Neural progenitor cell (in vitro differentiated cells): ENCODE results near the gene MEGF8. TPM values are rescaled to one million over a fixed set of nuclear protein-coding genes. Genes with fewer than 3 reads are reported as not detected.
"Not testable (repeated sequence)": the region's sequence is repeated elsewhere in the genome, so short reads cannot be mapped to it uniquely, and the experiment has no call there.

ENCODE experiments used
- DNase-seq: peaks from one replicate; pipeline ENCODE4 v3.0.0-alpha.2; 2016; ENCODE audit warnings: low spot score
- H2AFZ ChIP-seq: fragments of 200-600 bp; sonication (generic); replicated peaks from 2 replicates; pipeline ENCODE4 v1.6.1; 2016; ENCODE audit warnings: antibody characterized with exemption
- H3F3A ChIP-seq: fragments of 200-600 bp; sonication (generic); 2 replicates; pipeline ENCODE4 v1.6.1; 2016; ENCODE audit warnings: antibody characterized with exemption, low read depth
- H3K27ac ChIP-seq: fragments of 200-600 bp; sonication (generic); 2 replicates; pipeline ENCODE4 v1.5.1; 2016; ENCODE audit warnings: mild to moderate bottlenecking
- H3K27me3 ChIP-seq: fragments of 200-600 bp; sonication (generic); 2 replicates; pipeline ENCODE4 v1.6.1; 2016; ENCODE audit warnings: mild to moderate bottlenecking, moderate library complexity
- H3K36me3 ChIP-seq: fragments of 200-600 bp; sonication (generic); 2 replicates; pipeline ENCODE4 v1.5.1; 2016
- H3K4me1 ChIP-seq: fragments of 200-600 bp; sonication (generic); 2 replicates; pipeline ENCODE4 v1.6.1; 2016; ENCODE audit warnings: mixed run types
- H3K4me2 ChIP-seq: fragments of 200-600 bp; sonication (generic); 2 replicates; pipeline ENCODE4 v1.6.1; 2016
- H3K4me3 ChIP-seq: fragments of 200-600 bp; sonication (generic); 2 replicates; pipeline ENCODE4 v1.5.1; 2016
- H3K79me2 ChIP-seq: fragments of 200-600 bp; sonication (generic); 2 replicates; pipeline ENCODE4 v1.6.1; 2016; ENCODE audit warnings: low read depth
- H3K9ac ChIP-seq: fragments of 200-600 bp; sonication (generic); 2 replicates; pipeline ENCODE4 v1.6.1; 2016
- H3K9me3 ChIP-seq: fragments of 200-600 bp; sonication (generic); 2 replicates; pipeline ENCODE4 v1.5.1; 2016; ENCODE audit warnings: low read depth
- H4K20me1 ChIP-seq: fragments of 200-600 bp; sonication (generic); 2 replicates; pipeline ENCODE4 v1.6.1; 2016; ENCODE audit warnings: low read depth
- H3K27ac Mint-ChIP-seq: 3 replicates; pipeline ENCODE4 v1.8.0; 2021; ENCODE audit warnings: mixed read lengths
- H3K27me3 Mint-ChIP-seq: 2 replicates; pipeline ENCODE4 v1.8.0; 2022; ENCODE audit warnings: low read depth, mild to moderate bottlenecking, inconsistent platforms, moderate library complexity, mixed read lengths; ENCODE audit not compliant: insufficient read depth
- H3K36me3 Mint-ChIP-seq: 3 replicates; pipeline ENCODE4 v1.8.0; 2021; ENCODE audit warnings: mixed read lengths
- H3K4me1 Mint-ChIP-seq: 3 replicates; pipeline ENCODE4 v1.8.0; 2021; ENCODE audit warnings: mixed read lengths
- H3K4me3 Mint-ChIP-seq: 3 replicates; pipeline ENCODE4 v1.8.0; 2021; ENCODE audit warnings: mild to moderate bottlenecking, moderate library complexity, mixed read lengths
- H3K9me3 Mint-ChIP-seq: 3 replicates; pipeline ENCODE4 v1.8.0; 2020; ENCODE audit warnings: mixed read lengths
- EZH2 ChIP-seq: fragments of 200-600 bp; sonication (generic); IDR thresholded peaks from 2 replicates; pipeline ENCODE4 v1.6.1; 2017; ENCODE audit warnings: antibody characterized with exemption, mild to moderate bottlenecking, moderate library complexity
- EZH2phosphoT487 ChIP-seq: fragments of 200-600 bp; sonication (generic); IDR thresholded peaks from 2 replicates; pipeline ENCODE4 v1.6.1; 2017; ENCODE audit warnings: antibody characterized with exemption
- total RNA-seq: library from RNA; depleted of rRNA; stranded (reverse); fragments of >200 nt; gene quantifications from 2 replicates; pipeline ENCODE4 v1.2.3, GENCODE V29; 2015; ENCODE audit warnings: low replicate concordance
- TF ChIP-seq, protein P1 (sequence below): fragments of 200-600 bp; sonication (generic); IDR thresholded peaks from 2 replicates; pipeline ENCODE4 v1.5.1; 2017; ENCODE audit warnings: antibody characterized with exemption, mild to moderate bottlenecking

MEGF8 gene
- total RNA-seq, 1 donor from 2014 or later, result 7.3 TPM

DNA sequence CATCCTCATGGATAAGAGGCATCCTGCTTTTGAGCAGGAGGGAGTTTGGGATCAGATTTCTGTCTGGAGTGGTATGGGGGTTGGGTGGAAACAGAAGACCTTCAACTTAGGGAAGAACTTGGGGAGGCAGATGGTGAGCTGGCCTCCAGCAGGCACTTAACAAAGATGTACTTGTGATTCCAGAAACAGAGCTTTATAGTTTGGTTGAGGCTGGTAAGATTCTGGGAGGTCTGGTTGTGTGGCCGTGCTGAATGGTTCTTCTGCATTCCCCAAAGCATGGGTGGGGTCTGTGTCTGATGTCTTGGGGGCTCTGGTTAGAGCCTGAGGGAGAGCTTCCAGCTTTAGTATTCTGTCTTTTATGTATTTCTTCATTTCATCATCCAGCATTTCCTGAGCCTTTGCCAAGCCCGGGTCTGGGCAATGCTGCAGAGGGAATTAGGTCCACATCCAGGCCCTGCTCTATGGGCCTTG, 4.8 kb downstream of the MEGF8 start:
- no peak overlapping the region for H3K27ac ChIP-seq
- no peak overlapping the region for H3K9ac ChIP-seq
- Mint-ChIP-seq H3K9me3 (no peaks in the 10 kb centered on the region), H3K4me3 (no peak overlapping the region), H3K27me3 (peaks cover 7% of the 10 kb centered on the region), H3K36me3 (no peaks in the 10 kb centered on the region), H3K27ac (peak overlapping the region; percentile 42), H3K4me1 (peaks cover 37% of the 10 kb centered on the region)
- no peaks in the 10 kb centered on the region for H3K27me3 ChIP-seq
- no peaks in the 10 kb centered on the region for H3K4me1 ChIP-seq
- no peak overlapping the region for H2AFZ ChIP-seq
- H3K36me3 ChIP-seq, result no peaks in the 10 kb centered on the region
- H4K20me1 ChIP-seq, result peaks cover 45% of the 10 kb centered on the region
- no peak for TF ChIP-seq EZH2phosphoT487
- TF ChIP-seq EZH2, result no peak
- TF ChIP-seq, protein P1, sequence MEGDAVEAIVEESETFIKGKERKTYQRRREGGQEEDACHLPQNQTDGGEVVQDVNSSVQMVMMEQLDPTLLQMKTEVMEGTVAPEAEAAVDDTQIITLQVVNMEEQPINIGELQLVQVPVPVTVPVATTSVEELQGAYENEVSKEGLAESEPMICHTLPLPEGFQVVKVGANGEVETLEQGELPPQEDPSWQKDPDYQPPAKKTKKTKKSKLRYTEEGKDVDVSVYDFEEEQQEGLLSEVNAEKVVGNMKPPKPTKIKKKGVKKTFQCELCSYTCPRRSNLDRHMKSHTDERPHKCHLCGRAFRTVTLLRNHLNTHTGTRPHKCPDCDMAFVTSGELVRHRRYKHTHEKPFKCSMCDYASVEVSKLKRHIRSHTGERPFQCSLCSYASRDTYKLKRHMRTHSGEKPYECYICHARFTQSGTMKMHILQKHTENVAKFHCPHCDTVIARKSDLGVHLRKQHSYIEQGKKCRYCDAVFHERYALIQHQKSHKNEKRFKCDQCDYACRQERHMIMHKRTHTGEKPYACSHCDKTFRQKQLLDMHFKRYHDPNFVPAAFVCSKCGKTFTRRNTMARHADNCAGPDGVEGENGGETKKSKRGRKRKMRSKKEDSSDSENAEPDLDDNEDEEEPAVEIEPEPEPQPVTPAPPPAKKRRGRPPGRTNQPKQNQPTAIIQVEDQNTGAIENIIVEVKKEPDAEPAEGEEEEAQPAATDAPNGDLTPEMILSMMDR, result no peak
- H3F3A ChIP-seq, result no peaks in the 10 kb centered on the region
- H3K4me2 ChIP-seq, result no peak overlapping the region
- no peak overlapping the region for H3K4me3 ChIP-seq
- H3K9me3 ChIP-seq, result no peaks in the 10 kb centered on the region
- peaks cover 23% of the 10 kb centered on the region for H3K79me2 ChIP-seq
- no peak for DNase-seq

DNA sequence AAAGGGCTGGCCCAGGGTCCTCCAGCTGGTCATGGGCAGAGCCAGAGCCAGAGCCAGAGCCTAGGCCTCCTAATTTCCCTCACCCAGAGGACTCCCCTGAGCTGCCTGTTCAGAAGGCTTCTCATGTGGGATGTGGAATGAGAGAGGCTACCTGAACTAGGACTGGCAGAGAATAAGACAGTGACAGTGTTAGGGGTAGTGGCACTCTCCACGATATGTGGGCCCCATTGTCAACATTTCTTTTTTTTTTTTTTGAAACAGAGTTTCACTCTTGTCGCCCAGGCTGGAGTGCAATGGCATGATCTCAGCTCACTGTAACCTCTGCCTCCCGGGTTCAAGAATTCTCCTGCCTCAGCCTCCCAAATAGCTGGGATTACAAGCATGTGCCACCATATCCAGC, 5.9 kb downstream of the MEGF8 start:
- H3K4me3 Mint-ChIP-seq, DNase-seq, H3K36me3 ChIP-seq, H3K9me3 Mint-ChIP-seq, H2AFZ ChIP-seq, H3K27me3 ChIP-seq, H3K9me3 ChIP-seq, H3K27me3 Mint-ChIP-seq, H3F3A ChIP-seq, H3K27ac Mint-ChIP-seq, H3K9ac ChIP-seq, H3K4me1 ChIP-seq, H3K4me2 ChIP-seq, H3K4me3 ChIP-seq, H3K27ac ChIP-seq, H3K36me3 Mint-ChIP-seq: not testable (repeated sequence)
- Histone ChIP-seq H4K20me1 (peaks cover 41% of the 10 kb centered on the region), H3K79me2 (peaks cover 15% of the 10 kb centered on the region)
- peaks cover 36% of the 10 kb centered on the region for H3K4me1 Mint-ChIP-seq

DNA sequence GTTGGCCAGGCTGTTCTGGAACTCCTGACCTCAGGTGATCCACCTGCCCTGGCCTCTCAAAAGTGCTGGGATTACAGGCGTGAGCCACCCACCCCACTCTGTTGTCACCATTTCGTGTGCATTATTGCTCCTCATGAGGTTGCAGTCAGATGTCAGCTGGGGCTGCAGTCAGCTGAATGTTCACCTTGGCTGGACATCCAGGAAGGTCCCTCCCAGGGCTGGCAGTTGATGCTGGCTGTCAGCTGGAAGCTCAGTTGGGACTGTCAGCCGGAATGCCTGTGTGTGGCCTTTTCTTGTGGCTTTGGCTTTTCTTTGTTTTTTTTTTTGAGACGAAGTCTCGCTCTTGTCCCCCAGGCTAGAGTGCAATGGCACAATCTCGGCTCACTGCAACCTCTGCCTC, 6.6 kb downstream of the MEGF8 start:
- no peaks in the 10 kb centered on the region for H3K36me3 Mint-ChIP-seq
- no peak for DNase-seq
- H4K20me1 ChIP-seq, result peaks cover 34% of the 10 kb centered on the region

DNA sequence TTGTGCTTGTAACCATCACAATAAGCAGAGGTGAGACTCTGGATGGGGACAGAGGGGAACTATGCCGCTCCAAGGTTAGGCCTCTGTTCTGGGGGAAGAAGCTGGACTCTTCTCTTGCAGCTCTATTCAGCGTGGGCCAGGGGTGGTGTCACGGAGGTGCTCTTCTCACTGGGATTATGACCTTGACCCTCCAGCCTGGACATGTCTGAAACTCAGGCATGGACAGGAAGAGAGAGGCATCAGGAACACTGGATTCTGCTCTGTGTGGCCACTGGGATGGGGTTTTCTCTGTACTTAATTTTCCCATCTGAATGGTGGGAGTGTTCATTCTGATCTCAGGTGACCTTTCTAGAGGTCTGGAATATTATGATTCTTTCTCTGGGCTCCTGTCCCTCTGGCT, 7.6 kb downstream of the MEGF8 start:
- Histone ChIP-seq H3K4me3 (no peak overlapping the region), H3K79me2 (no peaks in the 10 kb centered on the region), H3K4me1 (no peaks in the 10 kb centered on the region), H3F3A (no peaks in the 10 kb centered on the region), H4K20me1 (peaks cover 29% of the 10 kb centered on the region), H3K27me3 (no peaks in the 10 kb centered on the region), H3K9me3 (no peaks in the 10 kb centered on the region), H3K27ac (no peak overlapping the region), H3K4me2 (no peak overlapping the region), H2AFZ (no peak overlapping the region), H3K36me3 (no peaks in the 10 kb centered on the region), H3K9ac (no peak overlapping the region)
- peaks cover 2% of the 10 kb centered on the region for H3K36me3 Mint-ChIP-seq
- no peak for DNase-seq
- H3K27me3 Mint-ChIP-seq, result peaks cover 6% of the 10 kb centered on the region
- H3K4me3 Mint-ChIP-seq, result no peak overlapping the region
- TF ChIP-seq EZH2 (no peak), EZH2phosphoT487 (no peak)
- TF ChIP-seq, protein P1, result no peak
- no peaks in the 10 kb centered on the region for H3K9me3 Mint-ChIP-seq
- H3K27ac Mint-ChIP-seq, result no peak overlapping the region
- H3K4me1 Mint-ChIP-seq, result peaks cover 22% of the 10 kb centered on the region

More for the DNA sequence above, 6.6 kb downstream of the MEGF8 start:
- H3K79me2 ChIP-seq, result peaks cover 8% of the 10 kb centered on the region
- Mint-ChIP-seq H3K27me3 (peaks cover 6% of the 10 kb centered on the region), H3K4me1 (peaks cover 30% of the 10 kb centered on the region), H3K9me3 (no peaks in the 10 kb centered on the region), H3K4me3 (no peak overlapping the region), H3K27ac (no peak overlapping the region)
- no peak overlapping the region for H2AFZ ChIP-seq
- no peak overlapping the region for H3K27ac ChIP-seq
- H3K4me1 ChIP-seq, result no peaks in the 10 kb centered on the region
- TF ChIP-seq, protein P1, result no peak
- TF ChIP-seq EZH2phosphoT487, result no peak
- no peak for TF ChIP-seq EZH2
- no peak overlapping the region for H3K4me2 ChIP-seq
- no peaks in the 10 kb centered on the region for H3F3A ChIP-seq
- H3K27me3 ChIP-seq, result no peaks in the 10 kb centered on the region
- H3K9ac ChIP-seq, result no peak overlapping the region
- H3K36me3 ChIP-seq, result no peaks in the 10 kb centered on the region
- no peak overlapping the region for H3K4me3 ChIP-seq
- no peaks in the 10 kb centered on the region for H3K9me3 ChIP-seq
